Adrenal gland (tissue), 12 donors: ENCODE data around the gene ZMYND8. TPM values are rescaled to one million over a fixed set of nuclear protein-coding genes. Genes with fewer than 3 reads are reported as not detected.

Experiments used
- DNase-seq, 7 donors: peaks; one replicate each; pipeline ENCODE4 v3.0.0-alpha.2; 2019 to 2020
- H3K27ac ChIP-seq, 5 donors: fragments of 200-600 bp; sonication (generic) in 4 of 5; 1 replicate in 3 of 5; 2 replicates in 2 of 5; pipeline versions ENCODE4 v1.5.1 to v1.8.0; 2016 to 2020; ENCODE audit warnings: mild to moderate bottlenecking in 1 of 5
- H3K27me3 ChIP-seq: fragments of 200-600 bp; 2 replicates; pipeline ENCODE4 v1.8.0; 2021
- H3K36me3 ChIP-seq, 2 donors: fragments of 200-600 bp; replicated peaks in 1 of 2; 1 replicate in 1 of 2; 2 replicates in 1 of 2; pipeline versions ENCODE4 v1.5.1 to v1.8.0; 2018 to 2022
- H3K4me1 ChIP-seq, 2 donors: fragments of 200-600 bp; replicated peaks in 1 of 2; 1 replicate in 1 of 2; 2 replicates in 1 of 2; pipeline versions ENCODE4 v1.5.1 to v1.8.0; 2018 to 2021
- H3K4me3 ChIP-seq, 4 donors: fragments of 200-600 bp; sonication (generic) in 3 of 4; one replicate each; pipeline ENCODE4 v1.5.1; 2016 to 2018
- H3K9me3 ChIP-seq, 3 donors: fragments of 200-600 bp; sonication (generic) in 1 of 3; replicated peaks in 1 of 3; 1 replicate in 2 of 3; 2 replicates in 1 of 3; pipeline versions ENCODE4 v1.5.1 to v1.8.0; 2016 to 2021
- CTCF ChIP-seq, 6 experiments: fragments of 450-650 bp in 4 of 6; fragments of 200-600 bp in 2 of 6; sonication (generic) in 1 of 6; IDR thresholded peaks; 1 replicate in 5 of 6; 2 replicates in 1 of 6; pipeline versions ENCODE4 v1.5.1 to v1.8.0; 2016 to 2021; ENCODE audit warnings: antibody characterized with exemption in 6 of 6, mild to moderate bottlenecking in 2 of 6, moderate library complexity in 1 of 6
- POLR2A ChIP-seq, 2 donors: fragments of 450-650 bp; IDR thresholded peaks; one replicate each; pipeline ENCODE4 v1.6.1; 2017; ENCODE audit warnings: antibody characterized with exemption in 2 of 2, mild to moderate bottlenecking in 2 of 2, moderate library complexity in 1 of 2
- WGBS, 4 donors: extraction: QIAGEN DNeasy Blood & Tissue Kit in 2 of 4; methylation state at CpG; one replicate each; pipeline versions ENCODE4 v1.1.5 to v1.1.7; 2013 to 2017; 5-methylcytosine and 5-hydroxymethylcytosine counted together
- intact Hi-C, 2 donors: fragments of 100-400 bp; cut with DNase I; formaldehyde crosslinking; loops; one replicate each; pipeline versions ENCODE4 v1.14.1 to v1.15.0; 2022 to 2023
- polyA plus RNA-seq, 3 donors: library from polyadenylated mRNA; stranded (reverse); fragments of 200-250 nt in 2 of 3; fragments of 350-450 nt in 1 of 3; fragmentation: Illumina TruSeq in 1 of 3; extraction: RNeasy Lipid Tissue Mini Kit (QIAGEN cat#74804) in 1 of 3; gene quantifications; one replicate each; pipeline ENCODE4 v1.2.3, GENCODE V29; 2013 to 2014
- total RNA-seq, 9 donors: library from RNA; depleted of rRNA in 4 of 9; stranded (reverse); fragments of >200 nt in 4 of 9; fragments of 120-200 nt in 1 of 9; fragmentation: NEBNext Ultra II Directional in 1 of 9; extraction: Animal tissue kit (Norgen Biotek cat#: 25700) in 1 of 9; gene quantifications; one replicate each; pipeline versions ENCODE4 v1.1.0 to v1.2.4, GENCODE V29; 2013 to 2023
- donor health status: healthy with polysubstance abuse.
- donor health status: Bipolar disorder and iron deficiency.
- donor health status: DM: yes; HTN: yes; CAD: no.
- donor health status: DM: no; HTN: no; CAD: no.
- donor health status: DM: no; HTN: no; CAD: no.
- donor health status: DM: yes; HTN: yes; CAD: no.

The ZMYND8 gene
- total and polyA plus RNA-seq, 12 donors: 37.0 to 116 (median 67.2) TPM

GRCh38 chr20:47327711-47328110, 28.8 kb downstream of the ZMYND8 start:
- no peaks in the 10 kb centered on the region for H3K36me3 ChIP-seq
- DNase-seq: no peak
- no peaks in the 10 kb centered on the region for H3K9me3 ChIP-seq
- H3K27ac ChIP-seq: peak overlapping the region in 2 of 5 donors; percentile 24 to 79
- H3K27me3 ChIP-seq: no peaks in the 10 kb centered on the region
- H3K4me1 ChIP-seq: peaks cover 25 to 76% of the 10 kb centered on the region in 2 donors
- H3K4me3 ChIP-seq: no peak overlapping the region
- intact Hi-C loops: no loop called here
- 73 to 89% (median 77%) methylated on average over 7 of the region's 7 CpGs for WGBS, 4 donors
- TF ChIP-seq CTCF (IDR thresholded peaks at IDR 0.05): no peak
- no peak for TF ChIP-seq POLR2A (IDR thresholded peaks at IDR 0.05)

GRCh38 chr20:47326658-47327268, 29.7 kb downstream of the ZMYND8 start:
- 66 to 74% (median 73%) methylated on average over 10 of the region's 10 CpGs for WGBS, 4 donors
- intact Hi-C loops: no loop called here
- Histone ChIP-seq H3K27me3 (no peaks in the 10 kb centered on the region), H3K9me3 (no peaks in the 10 kb centered on the region), H3K4me3 (no peak overlapping the region), H3K36me3 (no peaks in the 10 kb centered on the region), H3K4me1 (peaks cover 21 to 69% of the 10 kb centered on the region in 2 donors), H3K27ac (peak overlapping the region in 3 of 5 donors; percentile 31 to 60 (median 55))
- no peak for DNase-seq
- no peak for TF ChIP-seq POLR2A (IDR thresholded peaks at IDR 0.05)
- TF ChIP-seq CTCF (IDR thresholded peaks at IDR 0.05): no peak

DNA sequence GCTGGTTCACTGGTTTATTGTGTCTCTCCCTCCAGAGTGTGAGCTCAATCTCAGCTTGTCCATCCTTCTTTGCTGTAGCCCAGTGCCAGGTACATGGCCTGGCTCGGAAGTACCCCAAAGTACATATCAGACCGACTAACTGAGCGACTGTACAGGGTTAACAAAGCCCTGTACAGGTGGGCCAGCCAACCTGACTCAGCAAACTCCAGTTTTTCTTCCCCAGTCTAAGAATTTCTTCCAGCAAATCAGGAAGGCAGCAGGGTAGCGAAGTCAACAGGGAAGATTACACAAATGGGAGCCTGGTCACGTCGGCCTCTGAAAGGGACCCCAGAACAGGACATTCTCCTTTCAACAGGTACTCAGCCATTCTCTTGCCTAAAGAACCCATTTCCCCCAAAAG, 31.3 kb downstream of the ZMYND8 start:
- H3K27ac ChIP-seq: peak overlapping the region in 1 of 5 donors; percentile 17
- H3K4me1 ChIP-seq: peaks cover 9 to 66% of the 10 kb centered on the region in 2 donors
- TF ChIP-seq CTCF (IDR thresholded peaks at IDR 0.05) (no peak), POLR2A (IDR thresholded peaks at IDR 0.05) (no peak)
- H3K27me3 ChIP-seq: no peaks in the 10 kb centered on the region
- H3K36me3 ChIP-seq: no peaks in the 10 kb centered on the region
- DNase-seq: no peak
- no peaks in the 10 kb centered on the region for H3K9me3 ChIP-seq
- no peak overlapping the region for H3K4me3 ChIP-seq
- intact Hi-C loops: no loop called here
- WGBS, 4 donors: 88 to 96% (median 95%) methylated on average over 6 of the region's 6 CpGs

DNA sequence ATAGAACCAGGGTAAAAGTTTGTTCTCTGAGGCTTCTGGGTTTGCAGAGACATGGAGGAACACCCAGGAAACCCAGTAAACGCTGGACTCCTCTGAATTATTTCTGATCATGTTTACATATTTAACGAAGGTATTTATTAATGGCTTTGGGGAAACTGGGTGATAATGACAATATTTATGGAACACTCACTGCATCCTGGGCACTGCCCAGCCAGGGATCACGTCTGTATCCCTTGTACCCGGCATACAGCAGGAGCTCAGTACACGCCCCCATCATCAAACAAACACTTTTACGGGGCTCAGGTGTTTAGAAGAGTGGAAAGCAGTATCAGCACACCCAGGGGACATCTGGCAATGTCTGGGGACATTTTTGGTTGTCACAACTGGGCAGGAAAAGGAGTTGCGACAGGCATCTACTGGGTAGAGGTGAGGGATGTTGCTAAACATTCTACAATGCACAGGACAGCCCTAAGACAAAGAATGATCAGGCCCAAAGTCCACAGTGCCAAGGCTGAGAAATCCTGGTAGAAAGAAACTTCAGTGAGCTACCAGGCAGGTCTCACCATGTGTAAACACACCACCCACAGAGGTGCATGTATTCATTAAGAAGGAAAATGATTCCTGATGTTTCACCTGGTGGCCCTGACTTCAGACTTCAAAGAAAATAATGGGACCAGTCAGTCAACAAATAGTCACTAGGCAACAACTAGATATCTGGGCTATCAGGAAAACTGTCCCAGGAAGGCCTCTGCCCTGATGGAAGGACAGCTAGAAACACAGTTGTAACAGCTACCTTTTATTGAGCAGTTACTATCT, 35.3 kb downstream of the ZMYND8 start:
- WGBS, 4 donors: 87 to 90% (median 89%) methylated on average over 7 of the region's 7 CpGs
- intact Hi-C loops: no loop called here

More for the DNA sequence above, 35.3 kb downstream of the ZMYND8 start:
- H3K9me3 ChIP-seq: no peaks in the 10 kb centered on the region
- H3K36me3 ChIP-seq: no peaks in the 10 kb centered on the region
- peak overlapping the region in 4 of 5 donors; percentile 51 to 97 (median 95) for H3K27ac ChIP-seq
- peaks cover 49 to 70% of the 10 kb centered on the region in 2 donors for H3K4me1 ChIP-seq
- no peak for DNase-seq
- no peak overlapping the region for H3K4me3 ChIP-seq
- no peaks in the 10 kb centered on the region for H3K27me3 ChIP-seq
- TF ChIP-seq POLR2A (IDR thresholded peaks at IDR 0.05) (no peak), CTCF (IDR thresholded peaks at IDR 0.05) (no peak)
